Measurements from ENCODE around the gene SYCP2L.

GRCh38 chr6:10999994-11000393, 113.1 kb downstream of the SYCP2L start:
- TF ChIP-seq CTCF (IDR thresholded peaks at IDR 0.05) (no peak), EP300 (IDR thresholded peaks at IDR 0.05) (no peak), POLR2AphosphoS5 (IDR thresholded peaks at IDR 0.05) (no peak)

All from suprapubic skin (tissue), 4 donors.